AG10803 (cell line): ENCODE data around the gene MIB1.
A peak's percentile ranks its signal among the peaks of the same experiment; 100 is the strongest.
"Not testable (repeated sequence)": the region's sequence is repeated elsewhere in the genome, so short reads cannot be mapped to it uniquely, and the experiment has no call there.

ENCODE experiments used
- DNase-seq: peaks from one replicate; pipeline ENCODE4 v3.0.0; 2010; ENCODE audit warnings: low read depth
- H3K4me3 ChIP-seq: 2 replicates; pipeline ENCODE4 v1.5.1; 2011; ENCODE audit warnings: mild to moderate bottlenecking, low read length, control low read depth
- TF ChIP-seq, protein P1 (sequence below): conservative IDR thresholded peaks from 2 replicates; pipeline ENCODE4 v1.5.1; 2011; ENCODE audit warnings: mild to moderate bottlenecking, low read length, control low read depth, inconsistent platforms

The MIB1 gene

DNA sequence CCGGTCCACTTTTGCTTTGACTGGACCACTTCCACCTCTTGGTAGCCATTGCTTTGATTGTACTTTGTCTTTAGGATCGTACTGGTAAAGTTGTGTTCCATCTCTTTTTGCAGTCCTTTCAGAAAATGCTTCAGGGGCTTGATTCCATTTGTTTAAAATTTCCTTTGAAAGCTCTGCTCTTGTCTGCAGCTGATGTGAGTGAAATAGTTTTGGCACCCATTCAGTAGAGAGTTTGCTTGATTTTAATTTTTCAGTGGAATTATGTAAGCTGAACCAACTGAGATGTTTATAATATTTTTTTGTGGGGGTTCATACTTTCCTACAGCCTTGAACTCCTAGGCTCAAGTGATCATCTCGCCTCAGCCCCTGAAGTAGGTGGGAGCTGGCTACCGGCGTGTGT lies 7.6 kb upstream of the MIB1 start:
- TF ChIP-seq, protein P1, sequence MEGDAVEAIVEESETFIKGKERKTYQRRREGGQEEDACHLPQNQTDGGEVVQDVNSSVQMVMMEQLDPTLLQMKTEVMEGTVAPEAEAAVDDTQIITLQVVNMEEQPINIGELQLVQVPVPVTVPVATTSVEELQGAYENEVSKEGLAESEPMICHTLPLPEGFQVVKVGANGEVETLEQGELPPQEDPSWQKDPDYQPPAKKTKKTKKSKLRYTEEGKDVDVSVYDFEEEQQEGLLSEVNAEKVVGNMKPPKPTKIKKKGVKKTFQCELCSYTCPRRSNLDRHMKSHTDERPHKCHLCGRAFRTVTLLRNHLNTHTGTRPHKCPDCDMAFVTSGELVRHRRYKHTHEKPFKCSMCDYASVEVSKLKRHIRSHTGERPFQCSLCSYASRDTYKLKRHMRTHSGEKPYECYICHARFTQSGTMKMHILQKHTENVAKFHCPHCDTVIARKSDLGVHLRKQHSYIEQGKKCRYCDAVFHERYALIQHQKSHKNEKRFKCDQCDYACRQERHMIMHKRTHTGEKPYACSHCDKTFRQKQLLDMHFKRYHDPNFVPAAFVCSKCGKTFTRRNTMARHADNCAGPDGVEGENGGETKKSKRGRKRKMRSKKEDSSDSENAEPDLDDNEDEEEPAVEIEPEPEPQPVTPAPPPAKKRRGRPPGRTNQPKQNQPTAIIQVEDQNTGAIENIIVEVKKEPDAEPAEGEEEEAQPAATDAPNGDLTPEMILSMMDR: no peak
- no peak overlapping the region for H3K4me3 ChIP-seq
- DNase-seq: no peak

DNA sequence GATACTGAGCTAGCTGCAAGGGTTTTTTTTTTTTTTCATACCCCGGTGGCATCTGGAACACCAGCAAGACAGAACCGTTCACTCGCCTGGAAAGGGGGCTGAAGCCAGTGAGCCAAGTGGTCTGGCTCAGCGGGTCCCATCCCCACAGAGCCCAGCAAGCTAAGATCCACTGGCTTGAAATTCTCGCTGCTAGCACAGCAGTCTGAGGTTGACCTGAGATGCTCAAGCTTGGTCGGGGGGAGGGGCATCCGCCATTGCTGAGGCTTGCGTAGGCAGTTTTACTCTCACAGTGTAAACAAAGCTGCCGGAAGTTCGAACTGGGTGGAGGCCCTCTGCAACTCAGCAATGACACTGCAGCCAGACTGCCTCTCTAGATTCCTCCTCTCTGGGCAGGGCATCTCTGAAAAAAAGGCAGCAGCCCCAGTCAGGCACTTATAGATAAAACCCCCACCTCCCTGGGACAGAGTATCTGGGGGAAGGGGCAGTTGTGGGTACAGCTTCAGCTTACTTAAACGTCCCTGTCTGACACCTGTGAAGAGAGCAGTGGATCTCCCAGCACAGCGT lies 5.1 kb upstream of the MIB1 start:
- no peak overlapping the region for H3K4me3 ChIP-seq
- TF ChIP-seq, protein P1: no peak
- DNase-seq: no peak

DNA sequence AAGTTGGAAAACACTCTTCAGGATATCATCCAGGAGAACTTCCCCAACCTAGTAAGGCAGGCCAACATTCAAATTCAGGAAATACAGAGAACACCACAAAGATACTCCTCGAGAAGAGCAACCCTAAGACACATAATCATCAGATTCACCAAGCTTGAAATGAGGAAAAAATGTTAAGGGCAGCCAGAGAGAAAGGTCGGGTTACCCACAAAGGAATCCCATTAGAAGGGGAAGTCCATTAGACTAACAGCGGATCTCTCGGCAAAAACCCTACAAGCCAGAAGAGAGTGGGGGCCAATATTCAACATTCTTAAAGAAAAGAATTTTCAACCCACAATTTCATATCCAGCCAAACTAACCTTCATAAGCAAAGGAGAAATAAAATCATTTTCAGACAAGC lies 3.7 kb upstream of the MIB1 start:
- not testable (repeated sequence) for H3K4me3 ChIP-seq, DNase-seq

DNA sequence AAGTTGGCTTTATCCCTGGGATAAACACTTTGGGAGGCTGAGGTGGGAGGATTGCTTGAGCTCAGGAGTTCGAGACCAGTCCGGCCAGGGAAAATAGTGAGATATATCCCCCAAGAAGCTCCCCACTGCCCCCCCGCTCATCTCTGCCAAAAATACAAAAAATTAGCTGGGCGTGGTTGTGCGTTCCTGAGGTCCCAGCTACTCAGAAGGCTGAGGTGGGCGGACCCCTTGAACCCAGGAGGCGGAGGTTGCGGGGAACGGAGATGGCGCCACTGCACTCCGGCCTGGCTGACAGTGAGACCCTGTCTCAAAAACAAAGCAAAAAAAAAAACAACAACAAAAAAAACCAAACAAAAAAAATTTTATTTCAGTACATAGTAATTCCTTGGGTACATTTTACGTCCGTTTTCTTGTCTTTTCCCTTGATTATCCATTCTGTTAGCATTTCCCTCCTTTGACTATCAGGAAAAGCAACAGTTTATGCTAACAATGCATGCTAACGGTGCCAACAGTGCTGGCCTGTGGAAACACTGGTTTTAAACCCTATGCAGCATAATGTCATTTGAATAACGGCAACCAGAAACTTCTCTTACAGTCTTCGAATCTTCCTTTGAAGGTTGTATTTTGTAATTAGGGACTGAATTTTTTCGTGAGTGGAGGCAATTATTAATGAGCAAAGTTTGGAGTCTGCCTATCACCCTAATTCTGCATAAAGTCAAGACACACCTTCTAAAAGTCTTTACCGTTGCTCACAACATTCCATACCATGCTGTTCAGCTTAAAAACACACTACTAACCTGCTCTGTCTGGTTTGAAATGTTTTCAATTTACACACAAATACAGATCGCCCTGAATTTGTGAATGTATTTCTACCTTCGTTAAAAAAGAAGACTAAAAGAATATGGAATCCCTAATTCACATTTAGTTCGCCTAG lies 721 bp upstream of the MIB1 start:
- TF ChIP-seq, protein P1: no peak
- H3K4me3 ChIP-seq: peak overlapping the region; percentile 26; the same call in 1 of the 2 replicates
- DNase-seq: no peak

DNA sequence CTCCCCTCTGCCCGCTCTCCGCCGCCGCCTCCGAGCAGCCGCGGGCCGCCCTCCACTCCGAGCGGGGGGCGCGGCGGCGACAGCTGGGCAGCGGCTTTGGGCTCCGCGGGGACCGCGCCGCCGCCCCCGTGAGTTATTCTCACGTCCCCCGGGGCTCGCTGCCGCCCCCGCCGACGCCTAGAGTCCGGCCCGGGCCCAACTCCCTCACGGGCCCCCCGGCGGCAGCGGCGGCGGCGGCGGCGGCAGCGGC lies 645 bp downstream of the MIB1 start:
- no peak for DNase-seq
- H3K4me3 ChIP-seq: peak overlapping the region; percentile 88
- TF ChIP-seq, protein P1: no peak

DNA sequence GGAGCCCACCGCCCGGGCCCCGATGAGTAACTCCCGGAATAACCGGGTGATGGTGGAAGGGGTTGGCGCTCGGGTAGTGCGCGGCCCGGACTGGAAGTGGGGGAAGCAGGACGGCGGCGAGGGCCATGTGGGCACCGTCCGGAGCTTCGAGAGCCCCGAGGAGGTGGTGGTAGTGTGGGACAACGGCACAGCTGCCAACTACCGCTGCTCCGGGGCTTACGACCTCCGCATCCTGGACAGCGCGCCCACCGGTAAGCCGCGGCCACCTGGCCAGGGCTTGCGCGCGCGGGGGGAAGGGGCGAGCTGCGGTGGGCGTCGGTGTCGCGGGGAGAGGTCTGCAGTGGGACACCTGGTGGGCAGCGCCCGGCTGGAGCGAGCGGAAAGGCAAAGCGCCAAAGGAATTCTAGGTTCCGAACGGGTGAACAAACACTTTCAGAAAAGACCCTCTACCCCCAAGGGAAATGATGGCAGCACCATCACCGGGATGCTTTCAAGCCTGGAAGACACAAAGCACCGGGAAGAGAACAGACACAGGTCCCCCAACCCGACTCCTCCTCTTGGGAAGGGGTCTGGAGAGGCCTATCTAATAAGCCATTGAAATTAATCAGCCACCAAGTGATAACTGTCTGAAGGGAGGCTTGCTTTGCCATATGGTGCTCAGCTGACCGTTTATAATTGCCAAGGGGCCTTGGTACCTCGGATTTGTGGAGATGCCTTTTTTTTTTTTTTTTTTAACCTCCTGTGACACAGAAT lies 1.1 kb downstream of the MIB1 start:
- DNase-seq: peak; percentile 21
- TF ChIP-seq, protein P1: no peak
- peak overlapping the region; percentile 88 for H3K4me3 ChIP-seq

DNA sequence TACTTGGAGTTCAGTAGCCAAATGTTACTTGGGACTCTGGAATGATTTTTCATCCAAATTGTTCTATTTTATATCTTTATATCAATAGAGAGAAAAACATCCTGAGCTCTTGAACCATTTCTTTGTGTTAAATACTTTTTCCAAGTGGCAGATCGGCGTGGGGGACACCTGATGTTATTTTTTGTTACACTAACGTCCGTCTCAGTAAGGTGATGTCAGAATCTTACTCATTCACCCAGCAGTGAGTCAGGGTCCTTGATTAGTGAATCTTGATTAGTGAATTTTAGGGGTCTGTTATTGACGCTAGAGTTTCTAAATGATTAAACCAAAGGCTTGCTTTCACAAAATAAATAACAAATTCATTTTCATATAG lies 1.7 kb downstream of the MIB1 start:
- DNase-seq: no peak
- H3K4me3 ChIP-seq: peak overlapping the region; percentile 88
- TF ChIP-seq, protein P1: no peak
